GM10248 (cell line): Measurements from ENCODE around the gene TEDDM1.

Experiments used
- CTCF ChIA-PET: fragments of 300-600 bp; sonication (Branson Sonifier 250); formaldehyde crosslinking; extraction: SDS; loops from one replicate; lab custom pipeline; 2021; ENCODE audit warnings: antibody characterized with exemption; lab: Yijun Ruan, JAX
- POLR2A ChIA-PET: fragments of 350-650 bp; sonication (Branson Sonifier 250); formaldehyde crosslinking; extraction: SDS; loops from one replicate; lab custom pipeline; 2020; ENCODE audit warnings: antibody characterized with exemption; lab: Yijun Ruan, JAX
- DNase-seq: peaks from one replicate; pipeline ENCODE4 v3.0.0; 2012; ENCODE audit errors: extremely low spot score
- CTCF ChIP-seq: IDR thresholded peaks from 2 replicates; pipeline ENCODE4 v1.5.1; 2012; ENCODE audit warnings: mild to moderate bottlenecking, low read depth; ENCODE audit errors: extremely low read depth, missing control alignments, control extremely low read depth

TEDDM1 gene

GRCh38 chr1:182348961-182349747, 51.3 kb downstream of the TEDDM1 start:
- CTCF ChIA-PET, result interaction anchor here (1.0 kb wide), 1 partner anchor 20 kb away, joined by 3 read pairs; no protein-coding TSS in a partner anchor
- no peak for TF ChIP-seq CTCF
- no peak for DNase-seq
- POLR2A ChIA-PET, result no interaction called here
